Aorta (tissue), 5 donors: Measurements from ENCODE around the gene SERPINA9. TPM values are rescaled to one million over a fixed set of nuclear protein-coding genes. Genes with fewer than 3 reads are reported as not detected.

Experiments
- ATAC-seq: fragments of 200-7000 bp; cut with Tn5 transposase; one replicate; pipeline ENCODE4 v1.9.1; 2022; ENCODE audit warnings: moderate library complexity; ENCODE audit not compliant: low FRiP score
- DNase-seq, 2 donors: peaks; one replicate each; pipeline ENCODE4 v3.0.0-alpha.2; 2020
- H3K27ac ChIP-seq, 2 donors: one replicate each; pipeline ENCODE4 v1.5.1; 2013; ENCODE audit warnings: low read length in 2 of 2, mild to moderate bottlenecking in 2 of 2, moderate library complexity in 2 of 2, control low read depth in 1 of 2, inconsistent platforms in 1 of 2, low read depth in 1 of 2
- H3K27me3 ChIP-seq, 2 donors: one replicate each; pipeline ENCODE4 v1.6.1; 2013; ENCODE audit warnings: control low read depth in 1 of 2, low read length in 1 of 2, mild to moderate bottlenecking in 1 of 2, moderate library complexity in 1 of 2; ENCODE audit not compliant: insufficient read depth in 2 of 2, control insufficient read depth in 1 of 2
- H3K36me3 ChIP-seq, 2 donors: one replicate each; pipeline ENCODE4 v1.6.1; 2013; ENCODE audit warnings: control low read depth in 1 of 2, low read length in 1 of 2, mild to moderate bottlenecking in 1 of 2; ENCODE audit not compliant: insufficient read depth in 2 of 2, control insufficient read depth in 1 of 2
- H3K4me1 ChIP-seq, 2 donors: one replicate each; pipeline ENCODE4 v1.6.1; 2013; ENCODE audit warnings: low read length in 2 of 2, control low read depth in 1 of 2, mild to moderate bottlenecking in 1 of 2, moderate library complexity in 1 of 2; ENCODE audit not compliant: insufficient read depth in 2 of 2, control insufficient read depth in 1 of 2
- H3K4me3 ChIP-seq, 2 donors: one replicate each; pipeline ENCODE4 v1.5.1; 2013; ENCODE audit warnings: low read length in 2 of 2, control low read depth in 1 of 2, mild to moderate bottlenecking in 1 of 2
- H3K9me3 ChIP-seq: one replicate; pipeline ENCODE4 v1.6.1; 2013; ENCODE audit warnings: mild to moderate bottlenecking, low read length; ENCODE audit not compliant: control insufficient read depth
- WGBS, 2 donors: extraction: QIAGEN DNeasy Blood & Tissue Kit; methylation state at CpG; one replicate each; pipeline ENCODE4 v1.1.7; 2013; 5-methylcytosine and 5-hydroxymethylcytosine counted together
- intact Hi-C, 2 donors: fragments of 100-400 bp; cut with DNase I; formaldehyde crosslinking; loops; one replicate each; pipeline versions ENCODE4 v1.14.2 to v1.15.0; 2022
- polyA plus RNA-seq, 2 donors: library from polyadenylated mRNA; stranded (reverse); fragments of 200-250 nt; gene quantifications; one replicate each; pipeline ENCODE4 v1.2.3, GENCODE V29; 2013
- total RNA-seq, 2 donors: library from RNA; stranded (reverse); fragmentation: NEBNext Ultra II Directional; extraction: Animal tissue kit (Norgen Biotek cat#: 25700); gene quantifications; one replicate each; pipeline ENCODE4 v1.2.1, GENCODE V29; 2021
- donor health status: healthy with polysubstance abuse.
- donor health status: Bipolar disorder and iron deficiency.
- donor health status: DM: no; HTN: no; CAD: no.
- donor health status: DM: no; HTN: no; CAD: no.
- donor health status: DM: yes; HTN: yes; CAD: no.

The SERPINA9 gene
- total and polyA plus RNA-seq, 4 donors, result not detected

DNA sequence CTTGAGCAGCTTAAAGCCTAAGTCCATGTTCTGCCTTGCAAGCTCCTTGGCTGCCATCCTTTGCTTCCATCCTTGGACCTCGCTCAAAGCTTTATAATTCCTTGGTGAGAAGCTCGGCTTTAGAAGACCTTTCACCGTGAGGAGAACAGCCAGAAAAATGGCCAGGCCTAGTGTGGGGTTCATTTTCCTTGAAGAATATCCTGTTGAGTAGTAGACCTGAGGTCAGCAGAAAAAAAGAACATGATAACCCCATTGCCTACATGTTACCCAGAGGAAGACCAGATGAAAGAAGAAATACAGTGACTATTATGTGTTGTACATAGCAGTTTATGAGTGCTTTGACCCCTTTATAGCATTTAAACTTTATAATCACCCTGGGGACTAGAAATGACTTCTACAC is 22.2 kb upstream of the SERPINA9 start:
- intact Hi-C loops, result no loop called here
- H3K27me3 ChIP-seq, result no peaks in the 10 kb centered on the region
- H3K36me3 ChIP-seq, result no peaks in the 10 kb centered on the region
- WGBS, 2 donors, result 86 to 93% methylated on average over 3 of the region's 3 CpGs
- no peaks in the 10 kb centered on the region for H3K9me3 ChIP-seq
- H3K4me3 ChIP-seq, result no peak overlapping the region
- DNase-seq, result no peak
- no peaks in the 10 kb centered on the region for H3K4me1 ChIP-seq
- no peak overlapping the region for H3K27ac ChIP-seq
- no peak for ATAC-seq

DNA sequence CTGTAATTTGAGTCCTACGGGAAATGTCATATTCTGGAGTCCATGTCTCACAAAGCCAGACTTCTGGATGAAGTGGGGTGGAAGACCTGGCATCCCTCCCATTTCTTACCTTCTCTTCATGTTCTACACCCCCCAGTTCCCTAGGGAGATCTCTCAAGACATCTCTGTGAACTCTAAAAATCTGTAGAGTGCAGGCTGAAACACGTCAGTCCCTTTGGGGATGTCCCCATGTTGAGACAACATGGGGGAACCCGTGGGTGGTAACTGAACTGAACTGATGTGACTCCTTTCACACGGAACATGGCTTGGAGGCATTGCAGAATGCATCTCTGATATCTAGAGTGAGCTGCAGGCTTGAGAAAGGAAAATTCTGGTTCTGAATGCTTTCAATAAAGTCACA is 18.1 kb upstream of the SERPINA9 start:
- no peak overlapping the region for H3K27ac ChIP-seq
- H3K4me1 ChIP-seq, result no peaks in the 10 kb centered on the region
- no peaks in the 10 kb centered on the region for H3K36me3 ChIP-seq
- WGBS, 2 donors, result 55% methylated on average over 4 of the region's 4 CpGs
- no peaks in the 10 kb centered on the region for H3K9me3 ChIP-seq
- DNase-seq (no peak), ATAC-seq (no peak)
- intact Hi-C loops, result no loop called here
- H3K27me3 ChIP-seq, result no peaks in the 10 kb centered on the region
- no peak overlapping the region for H3K4me3 ChIP-seq

DNA sequence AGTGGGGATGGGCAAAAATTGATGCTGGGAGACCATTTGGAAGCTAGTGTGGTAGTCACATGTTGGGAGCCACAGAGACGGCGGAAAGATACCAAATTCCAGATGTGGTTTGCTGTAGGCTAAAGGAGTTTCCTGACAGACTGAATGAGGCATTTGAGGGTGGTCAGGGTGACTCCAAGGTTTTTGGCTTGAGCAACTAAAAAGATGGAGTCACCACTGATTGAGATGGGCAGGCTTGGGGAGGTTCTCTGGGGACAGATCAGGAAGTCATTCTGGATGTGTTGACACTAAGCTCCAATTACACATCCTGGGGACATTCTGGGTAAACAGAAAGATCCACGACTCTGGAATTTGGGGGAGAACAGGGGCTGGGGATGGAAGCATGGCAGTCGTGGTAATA is 15.5 kb upstream of the SERPINA9 start:
- no peaks in the 10 kb centered on the region for H3K27me3 ChIP-seq
- intact Hi-C loops, result no loop called here
- H3K4me3 ChIP-seq, result no peak overlapping the region
- 41 to 44% methylated on average over 4 of the region's 4 CpGs for WGBS, 2 donors
- no peaks in the 10 kb centered on the region for H3K9me3 ChIP-seq
- H3K36me3 ChIP-seq, result no peaks in the 10 kb centered on the region
- DNase-seq, result no peak
- no peaks in the 10 kb centered on the region for H3K4me1 ChIP-seq
- no peak for ATAC-seq
- H3K27ac ChIP-seq, result no peak overlapping the region

DNA sequence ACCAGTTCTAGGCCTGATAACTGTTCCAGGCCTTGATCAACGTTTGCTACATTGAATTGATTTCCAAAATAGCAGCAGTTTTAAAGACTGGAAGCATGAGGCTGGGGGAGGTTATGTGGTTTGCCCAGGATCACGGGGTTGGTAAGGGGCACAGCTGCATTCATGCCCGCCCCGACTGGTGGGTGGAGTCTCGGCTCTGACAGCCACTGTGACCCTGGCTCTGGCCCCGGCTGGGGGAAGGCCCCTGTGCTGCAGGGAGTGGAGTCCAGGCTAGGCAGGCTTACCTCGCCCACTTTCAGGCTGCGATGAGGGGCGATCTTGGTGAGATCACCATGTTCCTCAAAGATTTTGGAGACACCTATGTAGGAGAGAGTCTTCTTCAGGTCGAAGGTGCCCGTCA is 13.3 kb upstream of the SERPINA9 start:
- intact Hi-C loops, result loop anchor here (5.0 to 10.0 kb wide), 2 partner anchors 67 to 135 kb away; no protein-coding TSS in a partner anchor
- 77 to 78% methylated on average over 11 of the region's 11 CpGs for WGBS, 2 donors
- ATAC-seq (no peak), DNase-seq (no peak)
- Histone ChIP-seq H3K9me3 (no peaks in the 10 kb centered on the region), H3K4me1 (no peaks in the 10 kb centered on the region), H3K36me3 (no peaks in the 10 kb centered on the region), H3K27ac (no peak overlapping the region), H3K4me3 (no peak overlapping the region), H3K27me3 (no peaks in the 10 kb centered on the region)

DNA sequence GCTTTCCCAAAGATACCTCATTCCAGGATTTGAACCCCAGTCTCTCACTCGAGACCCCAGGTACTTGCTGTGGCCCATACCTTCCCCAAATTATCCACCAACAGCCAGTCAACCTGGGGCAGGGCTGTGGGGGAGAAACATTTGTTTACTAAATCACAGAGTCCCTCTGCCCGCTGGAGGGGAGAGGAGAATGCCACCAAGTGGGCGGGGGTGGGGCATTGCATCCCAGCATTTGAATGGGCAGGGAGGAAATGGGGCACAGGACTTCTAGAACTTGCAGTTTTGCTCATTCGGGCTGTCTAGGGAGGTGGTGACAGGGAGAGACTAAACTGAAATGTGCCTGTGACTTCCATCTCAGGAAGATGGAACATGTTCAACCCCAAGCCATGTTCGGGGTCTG is 10.9 kb upstream of the SERPINA9 start:
- DNase-seq (no peak), ATAC-seq (no peak)
- H3K27me3 ChIP-seq, result no peaks in the 10 kb centered on the region
- 25 to 29% methylated on average over 5 of the region's 5 CpGs for WGBS, 2 donors
- H3K4me1 ChIP-seq, result no peaks in the 10 kb centered on the region
- no peaks in the 10 kb centered on the region for H3K36me3 ChIP-seq
- H3K9me3 ChIP-seq, result no peaks in the 10 kb centered on the region
- H3K4me3 ChIP-seq, result no peak overlapping the region
- no peak overlapping the region for H3K27ac ChIP-seq
- intact Hi-C loops, result loop anchor here (5.0 to 10.0 kb wide), 2 partner anchors 65 to 132 kb away; no protein-coding TSS in a partner anchor

DNA sequence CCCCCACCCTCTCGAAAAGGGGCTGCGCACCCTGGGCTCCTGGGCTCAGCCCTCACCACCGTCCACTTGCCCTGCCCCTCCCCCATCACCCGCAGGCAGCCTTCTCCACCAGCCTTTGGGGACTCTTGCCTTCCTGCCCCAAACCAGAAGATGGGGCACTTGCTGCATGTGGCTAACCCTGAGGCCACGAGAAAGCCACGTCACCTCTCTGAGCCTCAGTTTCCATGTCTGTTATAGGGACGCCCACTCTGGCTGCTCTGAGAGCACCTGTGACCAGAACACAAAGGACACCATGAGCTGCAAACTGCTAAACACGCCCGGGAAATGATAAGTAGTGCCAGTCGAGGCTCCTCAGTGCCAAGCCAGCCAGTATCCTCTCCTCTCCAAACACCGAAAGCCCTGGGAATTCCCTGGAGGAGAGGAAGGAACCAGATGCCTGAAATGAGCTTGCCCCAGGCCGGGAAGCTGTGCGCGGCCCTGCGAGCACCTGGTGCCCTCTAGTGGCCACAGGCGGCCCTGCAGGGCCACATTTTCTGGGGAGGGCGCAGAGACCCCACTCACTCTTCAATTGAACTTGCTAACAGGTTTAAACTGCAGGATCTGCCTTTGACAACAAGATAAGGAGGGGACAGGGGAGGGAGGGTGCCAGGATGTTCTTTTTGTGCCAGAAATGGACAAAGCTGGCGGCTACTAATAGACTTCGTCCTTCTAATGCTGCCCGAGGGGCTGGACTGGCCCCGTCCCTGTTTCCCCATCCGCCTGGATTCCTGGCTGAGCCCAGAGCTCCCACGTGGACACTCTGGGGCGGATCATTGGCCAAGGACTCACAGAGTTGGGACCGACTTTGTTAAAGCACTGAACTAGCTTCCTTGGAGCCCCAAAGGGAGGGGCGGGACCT is 10.2 kb upstream of the SERPINA9 start:
- 12 to 15% methylated on average over 25 to 26 of the region's 26 CpGs for WGBS, 2 donors
- intact Hi-C loops, result loop anchor here (5.0 to 10.0 kb wide), 2 partner anchors 64 to 131 kb away; no protein-coding TSS in a partner anchor
- Histone ChIP-seq H3K9me3 (no peaks in the 10 kb centered on the region), H3K27me3 (no peaks in the 10 kb centered on the region), H3K4me3 (no peak overlapping the region), H3K36me3 (no peaks in the 10 kb centered on the region), H3K27ac (no peak overlapping the region), H3K4me1 (no peaks in the 10 kb centered on the region)
- DNase-seq (peak; percentile 53 to 84), ATAC-seq (peak; percentile 82)

DNA sequence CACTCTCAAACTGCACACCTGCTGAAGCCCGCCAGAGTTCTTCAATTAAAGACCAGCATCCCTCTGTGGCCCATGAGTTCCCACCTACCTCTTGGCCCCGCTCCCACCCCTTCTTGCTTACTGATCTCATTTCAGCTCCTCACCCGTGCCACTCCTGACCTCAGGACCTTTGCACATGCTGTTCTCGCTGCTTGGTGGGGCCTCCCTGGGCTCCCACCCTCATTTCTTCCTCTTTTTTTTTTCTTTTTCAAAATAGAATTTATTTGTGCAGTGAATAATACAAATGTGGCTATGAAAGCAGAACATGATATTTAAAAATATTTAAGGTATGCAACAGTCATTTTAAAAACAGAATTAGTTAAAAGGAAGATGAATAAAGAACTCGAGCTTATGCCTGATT is 8.5 kb upstream of the SERPINA9 start:
- ATAC-seq, result no peak
- WGBS, 2 donors, result 79 to 80% methylated on average over 5 of the region's 5 CpGs
- Histone ChIP-seq H3K27ac (no peak overlapping the region), H3K27me3 (no peaks in the 10 kb centered on the region), H3K4me1 (no peaks in the 10 kb centered on the region), H3K36me3 (no peaks in the 10 kb centered on the region), H3K4me3 (no peak overlapping the region), H3K9me3 (no peaks in the 10 kb centered on the region)
- intact Hi-C loops, result loop anchor here (10.0 kb wide), 1 partner anchor 130 kb away; no protein-coding TSS in a partner anchor
- no peak for DNase-seq

DNA sequence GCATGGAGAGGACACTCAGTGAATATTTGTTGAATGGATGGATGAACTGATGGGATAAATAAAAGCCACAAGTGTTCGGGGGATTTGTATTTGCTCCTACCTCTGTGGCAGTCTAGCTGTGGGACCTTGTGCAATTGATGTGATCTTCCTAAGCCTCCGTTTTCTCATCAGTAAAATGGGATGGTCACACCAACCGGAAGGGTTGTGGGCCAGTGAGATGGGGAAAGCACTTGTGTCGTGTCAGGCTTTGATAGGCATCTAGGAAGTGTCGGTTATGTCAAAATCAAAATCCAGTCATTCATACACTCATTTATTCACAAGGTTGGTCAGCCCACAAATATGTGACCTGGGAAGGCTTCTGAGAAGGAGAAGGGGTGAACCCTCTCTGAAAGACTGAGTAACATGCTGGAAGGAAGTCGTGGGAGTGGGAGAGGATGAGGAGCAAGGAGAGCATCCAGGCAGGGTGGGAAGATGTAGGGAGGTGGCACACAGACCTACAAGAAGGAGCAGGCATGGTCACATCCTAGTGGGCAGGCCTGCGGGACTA is 7.8 kb upstream of the SERPINA9 start:
- no peak for ATAC-seq
- WGBS, 2 donors, result 80 to 90% methylated on average over 7 of the region's 7 CpGs
- no peaks in the 10 kb centered on the region for H3K27me3 ChIP-seq
- intact Hi-C loops, result loop anchor here (10.0 kb wide), 1 partner anchor 129 kb away; no protein-coding TSS in a partner anchor
- peaks cover 4% of the 10 kb centered on the region for H3K9me3 ChIP-seq
- H3K4me3 ChIP-seq, result no peak overlapping the region
- DNase-seq, result no peak
- H3K36me3 ChIP-seq, result no peaks in the 10 kb centered on the region
- no peaks in the 10 kb centered on the region for H3K4me1 ChIP-seq
- H3K27ac ChIP-seq, result no peak overlapping the region

DNA sequence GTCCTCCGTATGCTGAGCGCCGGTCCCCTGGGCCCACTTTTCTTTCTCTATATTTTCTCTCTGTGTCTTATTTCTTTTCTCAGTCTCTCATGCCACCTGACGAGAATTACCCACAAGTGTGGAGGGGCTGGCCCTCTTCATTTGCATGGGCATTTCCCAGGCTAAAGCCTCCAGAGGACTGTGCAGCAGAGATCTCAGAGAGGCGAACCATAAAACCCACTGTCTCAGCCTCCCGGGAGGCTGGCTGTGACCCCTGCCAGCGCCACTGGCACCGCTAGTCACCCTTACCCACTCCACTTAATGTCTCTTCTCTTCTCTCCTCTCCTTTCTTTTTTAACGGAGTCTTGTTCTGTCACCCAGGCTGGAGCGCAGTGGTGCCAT is 7.1 kb upstream of the SERPINA9 start:
- no peaks in the 10 kb centered on the region for H3K4me1 ChIP-seq
- 93 to 94% methylated on average over 10 of the region's 10 CpGs for WGBS, 2 donors
- no peaks in the 10 kb centered on the region for H3K27me3 ChIP-seq
- ATAC-seq (no peak), DNase-seq (no peak)
- no peak overlapping the region for H3K27ac ChIP-seq
- intact Hi-C loops, result loop anchor here (10.0 kb wide), 1 partner anchor 128 kb away; no protein-coding TSS in a partner anchor
- no peaks in the 10 kb centered on the region for H3K36me3 ChIP-seq
- peaks cover 6% of the 10 kb centered on the region for H3K9me3 ChIP-seq
- no peak overlapping the region for H3K4me3 ChIP-seq
